SJSA1 (cell line): ENCODE measurements around the gene CCER1. TPM values are rescaled to one million over a fixed set of nuclear protein-coding genes. Genes with fewer than 3 reads are reported as not detected.

Experiments used
- DNase-seq, 2 experiments: peaks; one replicate each; pipeline ENCODE4 v3.0.0-alpha.2; 2015 to 2020; ENCODE audit warnings: low spot score in 2 of 2, low read depth in 1 of 2
- H3K27ac ChIP-seq: fragments of 250-450 bp; sonication (Bioruptor Pico); 2 replicates; pipeline ENCODE4 v1.5.1; 2020; ENCODE audit warnings: mild to moderate bottlenecking, moderate library complexity
- H3K27me3 ChIP-seq: fragments of 250-450 bp; sonication (Bioruptor Pico); replicated peaks from 2 replicates; pipeline ENCODE4 v1.5.1; 2020; ENCODE audit warnings: mild to moderate bottlenecking, moderate library complexity
- H3K36me3 ChIP-seq: fragments of 250-450 bp; sonication (Bioruptor Pico); 2 replicates; pipeline ENCODE4 v1.5.1; 2020; ENCODE audit warnings: mild to moderate bottlenecking
- H3K4me1 ChIP-seq: fragments of 250-450 bp; sonication (Bioruptor Pico); replicated peaks from 2 replicates; pipeline ENCODE4 v1.6.1; 2021; ENCODE audit warnings: mild to moderate bottlenecking
- H3K4me3 ChIP-seq: fragments of 250-450 bp; sonication (Bioruptor Pico); 2 replicates; pipeline ENCODE4 v1.5.1; 2020; ENCODE audit warnings: mild to moderate bottlenecking
- H3K9me3 ChIP-seq: fragments of 250-450 bp; sonication (Bioruptor Pico); replicated peaks from 2 replicates; pipeline ENCODE4 v1.5.1; 2020; ENCODE audit warnings: mild to moderate bottlenecking
- total RNA-seq: library from RNA; depleted of rRNA; stranded (reverse); fragments of >200 nt; shearing (Covaris generic); gene quantifications from 2 replicates; pipeline ENCODE4 v1.2.3, GENCODE V29; 2014

CCER1 gene
- total RNA-seq, 1 experiment from 2014 or later, result not detected

DNA sequence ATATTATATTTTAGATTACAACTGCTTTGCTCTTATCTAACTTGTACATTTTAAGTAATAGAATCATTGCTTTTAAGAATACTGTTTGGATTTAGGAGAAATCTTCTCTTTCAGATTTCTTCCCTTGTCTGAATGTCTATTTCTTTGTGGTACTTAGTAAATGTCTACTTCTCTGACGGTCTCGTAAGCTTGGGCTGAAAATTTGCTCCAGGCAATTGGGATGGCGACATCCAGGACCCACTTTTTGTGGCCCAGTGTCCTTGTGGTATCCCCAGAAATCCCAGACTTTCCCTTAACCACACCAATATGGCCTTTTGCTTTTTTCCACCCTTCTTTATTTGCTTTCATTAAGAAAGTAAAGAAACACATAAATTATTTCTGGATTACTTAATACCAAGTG, 24.0 kb upstream of the CCER1 start:
- H3K27ac ChIP-seq, result 0 out of 2 replicates have a peak overlapping the region, but pooled peaks have one; percentile 0
- no peaks in the 10 kb centered on the region for H3K36me3 ChIP-seq
- no peak overlapping the region for H3K4me3 ChIP-seq
- no peaks in the 10 kb centered on the region for H3K9me3 ChIP-seq
- peak; percentile 77 to 81 for DNase-seq
- no peaks in the 10 kb centered on the region for H3K27me3 ChIP-seq
- H3K4me1 ChIP-seq, result peaks cover 39% of the 10 kb centered on the region

- Histone ChIP-seq H3K9me3 (0 out of 2 replicates have a peak, but pooled peaks cover 4% of the 10 kb centered on the region), H3K36me3 (no peaks in the 10 kb centered on the region), H3K4me3 (no peak overlapping the region), H3K4me1 (peaks cover 47% of the 10 kb centered on the region), H3K27me3 (no peaks in the 10 kb centered on the region), H3K27ac (peak overlapping the region; percentile 2)
- peak; percentile 88 to 100 for DNase-seq
Observed at GRCh38 chr12:90978117-90978770, 23.3 kb upstream of the CCER1 start.

DNA sequence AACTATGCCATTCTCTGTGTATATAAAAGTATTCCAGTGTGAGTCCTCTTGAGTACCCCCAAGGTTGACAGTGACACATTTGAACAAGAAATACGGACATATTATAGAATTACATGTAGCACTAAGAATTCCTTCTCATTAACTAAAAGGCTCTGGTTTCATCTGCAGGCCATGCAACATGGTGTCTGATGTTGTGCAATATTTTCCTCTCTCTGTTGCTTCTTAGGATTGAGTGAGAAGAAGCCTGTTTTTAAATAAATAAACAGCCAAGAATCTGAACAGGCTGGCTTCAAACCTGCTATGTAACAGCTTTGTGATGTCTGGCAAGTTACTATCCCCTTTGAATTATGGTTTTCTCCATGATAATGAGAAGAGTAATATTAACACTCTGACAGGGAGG, 22.2 kb upstream of the CCER1 start:
- no peaks in the 10 kb centered on the region for H3K36me3 ChIP-seq
- H3K27ac ChIP-seq, result no peak overlapping the region
- H3K9me3 ChIP-seq, result 0 out of 2 replicates have a peak, but pooled peaks cover 4% of the 10 kb centered on the region
- DNase-seq, result no peak
- no peaks in the 10 kb centered on the region for H3K27me3 ChIP-seq
- peaks cover 47% of the 10 kb centered on the region for H3K4me1 ChIP-seq
- no peak overlapping the region for H3K4me3 ChIP-seq

DNA sequence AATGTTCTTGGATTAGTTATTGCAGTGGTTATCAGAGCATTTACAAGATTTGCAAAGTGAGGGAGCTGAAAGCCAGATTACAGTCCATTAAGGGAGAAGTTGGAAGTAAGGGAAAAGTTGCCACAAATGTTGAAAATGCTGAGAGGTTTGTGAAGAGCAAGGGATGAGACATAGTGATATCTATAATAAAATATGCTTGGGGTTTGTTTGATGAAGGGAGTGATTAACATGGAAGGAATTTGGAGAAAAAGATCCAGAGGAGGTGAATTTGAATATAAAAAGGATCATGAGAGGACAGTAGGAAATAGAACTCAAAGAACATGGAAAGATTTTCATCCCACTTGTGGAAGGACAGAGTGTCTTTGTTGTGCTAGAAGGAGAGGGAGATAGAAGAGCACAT, 19.3 kb upstream of the CCER1 start:
- H3K27me3 ChIP-seq, result no peaks in the 10 kb centered on the region
- H3K4me1 ChIP-seq, result peaks cover 33% of the 10 kb centered on the region
- DNase-seq, result peak in 1 of 2 experiments; percentile 99
- H3K36me3 ChIP-seq, result no peaks in the 10 kb centered on the region
- H3K9me3 ChIP-seq, result 0 out of 2 replicates have a peak, but pooled peaks cover 4% of the 10 kb centered on the region
- no peak overlapping the region for H3K4me3 ChIP-seq
- H3K27ac ChIP-seq, result peak overlapping the region; percentile 36

- Histone ChIP-seq H3K27me3 (no peaks in the 10 kb centered on the region), H3K27ac (no peak overlapping the region), H3K36me3 (no peaks in the 10 kb centered on the region), H3K4me3 (no peak overlapping the region), H3K4me1 (peaks cover 21% of the 10 kb centered on the region), H3K9me3 (0 out of 2 replicates have a peak, but pooled peaks cover 4% of the 10 kb centered on the region)
- DNase-seq, result no peak
Observed at GRCh38 chr12:90972226-90972625, 17.2 kb upstream of the CCER1 start.

DNA sequence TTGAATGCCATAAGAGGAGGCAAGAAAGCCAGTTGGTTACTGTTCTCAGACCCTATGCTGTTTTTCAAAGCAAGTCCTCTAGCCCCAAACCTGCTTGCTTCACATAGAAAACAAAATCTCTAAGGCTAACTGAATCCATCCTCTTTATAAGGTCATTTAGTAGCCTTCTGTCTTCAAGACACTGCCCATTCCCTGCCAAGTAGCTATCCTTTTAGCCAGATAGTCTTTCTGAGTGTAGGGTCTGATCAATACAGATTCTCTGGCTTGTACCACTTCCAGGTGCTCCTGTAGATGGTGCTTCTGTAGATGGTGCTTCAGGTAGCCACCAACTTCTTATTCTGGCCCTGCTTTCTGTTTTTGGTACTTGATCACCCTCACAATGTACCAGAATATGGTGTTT, 15.9 kb upstream of the CCER1 start:
- Histone ChIP-seq H3K36me3 (no peaks in the 10 kb centered on the region), H3K27ac (no peak overlapping the region), H3K4me3 (no peak overlapping the region), H3K9me3 (0 out of 2 replicates have a peak, but pooled peaks cover 4% of the 10 kb centered on the region), H3K4me1 (peaks cover 21% of the 10 kb centered on the region), H3K27me3 (no peaks in the 10 kb centered on the region)
- DNase-seq, result peak; percentile 62 to 80

GRCh38 chr12:90970471-90970870, 15.5 kb upstream of the CCER1 start:
- Histone ChIP-seq H3K9me3 (0 out of 2 replicates have a peak, but pooled peaks cover 4% of the 10 kb centered on the region), H3K36me3 (no peaks in the 10 kb centered on the region), H3K27me3 (no peaks in the 10 kb centered on the region), H3K4me3 (no peak overlapping the region), H3K4me1 (peaks cover 21% of the 10 kb centered on the region), H3K27ac (no peak overlapping the region)
- DNase-seq, result peak in 1 of 2 experiments; percentile 83

DNA sequence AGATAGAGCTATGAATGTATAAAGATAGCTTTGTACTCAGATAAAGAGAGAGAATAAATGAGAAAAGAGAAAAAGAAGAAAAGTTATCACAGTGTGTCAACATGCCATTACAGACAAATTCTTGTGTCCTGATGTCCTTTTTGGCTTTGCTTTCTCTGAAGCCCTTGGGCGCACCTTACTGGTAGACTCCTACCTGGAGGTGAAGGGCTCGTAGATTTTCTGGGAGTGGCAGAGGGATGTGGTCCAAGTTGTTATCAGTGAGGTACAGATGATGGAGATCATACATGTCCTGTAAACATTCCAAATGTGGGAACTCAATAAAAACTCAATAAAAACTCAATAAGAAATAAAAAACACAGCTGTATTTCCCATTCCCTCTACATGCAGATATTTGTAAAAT, 14.9 kb upstream of the CCER1 start:
- H3K4me1 ChIP-seq, result peaks cover 20% of the 10 kb centered on the region
- H3K36me3 ChIP-seq, result no peaks in the 10 kb centered on the region
- H3K4me3 ChIP-seq, result no peak overlapping the region
- DNase-seq, result peak; percentile 57 to 83
- 0 out of 2 replicates have a peak, but pooled peaks cover 4% of the 10 kb centered on the region for H3K9me3 ChIP-seq
- H3K27ac ChIP-seq, result no peak overlapping the region
- H3K27me3 ChIP-seq, result no peaks in the 10 kb centered on the region

- no peak for DNase-seq
- Histone ChIP-seq H3K27me3 (no peaks in the 10 kb centered on the region), H3K9me3 (0 out of 2 replicates have a peak, but pooled peaks cover 4% of the 10 kb centered on the region), H3K4me3 (no peak overlapping the region), H3K4me1 (peaks cover 15% of the 10 kb centered on the region), H3K36me3 (no peaks in the 10 kb centered on the region), H3K27ac (no peak overlapping the region)
Observed at GRCh38 chr12:90969346-90969745, 14.4 kb upstream of the CCER1 start.

- no peaks in the 10 kb centered on the region for H3K9me3 ChIP-seq
- H3K4me3 ChIP-seq, result no peak overlapping the region
- no peaks in the 10 kb centered on the region for H3K36me3 ChIP-seq
- H3K27me3 ChIP-seq, result no peaks in the 10 kb centered on the region
- no peak for DNase-seq
- H3K4me1 ChIP-seq, result peaks cover under 1% of the 10 kb centered on the region; the same call in 1 of the 2 replicates
- H3K27ac ChIP-seq, result no peak overlapping the region
Observed at GRCh38 chr12:90965204-90965603, 10.2 kb upstream of the CCER1 start.

DNA sequence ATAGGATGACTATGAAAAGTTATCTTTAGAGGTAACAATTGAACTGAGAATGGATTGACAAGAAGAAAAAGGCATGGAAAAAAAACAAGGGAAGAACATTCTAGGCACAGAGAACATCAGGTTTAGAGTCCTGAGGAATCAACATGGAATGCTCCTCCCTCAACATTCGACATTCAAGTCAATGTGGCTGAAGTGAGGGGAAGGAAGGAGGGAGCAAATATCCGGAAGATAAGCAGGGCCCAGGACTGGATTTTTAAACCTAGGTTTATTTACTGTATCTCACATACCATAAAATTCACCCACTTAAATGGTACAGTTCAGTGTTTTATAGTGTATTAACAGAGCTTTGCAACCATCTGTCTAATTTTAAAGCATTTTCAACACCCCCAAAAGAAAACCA, 9.6 kb upstream of the CCER1 start:
- H3K4me3 ChIP-seq, result no peak overlapping the region
- H3K27ac ChIP-seq, result no peak overlapping the region
- no peaks in the 10 kb centered on the region for H3K36me3 ChIP-seq
- no peaks in the 10 kb centered on the region for H3K9me3 ChIP-seq
- no peaks in the 10 kb centered on the region for H3K4me1 ChIP-seq
- peak; percentile 60 to 62 for DNase-seq
- no peaks in the 10 kb centered on the region for H3K27me3 ChIP-seq

DNA sequence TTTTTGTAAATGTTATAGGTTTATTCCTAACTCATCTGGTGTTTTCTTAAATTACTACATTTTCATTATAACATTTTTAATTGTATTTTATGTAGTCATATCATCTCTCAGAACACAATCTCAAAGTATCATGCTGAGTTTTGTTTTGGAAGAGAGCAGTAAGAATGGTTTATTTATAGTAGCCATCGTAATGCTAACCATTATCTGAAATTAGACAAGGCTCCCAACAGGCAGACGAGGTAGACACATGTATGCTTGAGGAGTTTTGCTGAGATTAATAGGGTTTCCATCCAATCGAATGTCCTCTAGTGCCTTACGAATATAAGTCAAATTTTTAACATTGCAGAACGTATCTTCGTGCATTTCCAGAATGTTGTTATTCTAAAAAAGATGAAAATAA, 9.0 kb upstream of the CCER1 start:
- no peak overlapping the region for H3K4me3 ChIP-seq
- H3K9me3 ChIP-seq, result no peaks in the 10 kb centered on the region

DNA sequence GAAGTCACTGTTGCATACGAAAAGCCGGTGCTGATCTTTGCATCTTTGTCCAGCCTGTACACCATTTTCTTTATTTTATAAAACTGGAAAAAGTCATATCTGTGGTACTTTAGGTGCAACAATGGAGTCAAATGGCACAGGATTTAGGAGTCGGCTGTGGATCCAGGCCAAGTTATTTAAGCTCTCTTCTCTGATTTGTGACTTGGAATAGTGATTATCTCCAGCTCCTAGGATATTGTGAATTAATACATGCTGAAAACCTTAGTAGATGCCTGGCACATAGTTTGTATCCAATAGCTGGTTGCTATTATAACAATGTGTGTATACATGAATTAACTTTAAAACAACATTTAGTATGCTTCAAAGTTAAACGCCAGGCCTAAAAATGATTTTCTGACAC, 6.2 kb upstream of the CCER1 start:
- Histone ChIP-seq H3K4me1 (peaks cover 5% of the 10 kb centered on the region), H3K27me3 (0 out of 2 replicates have a peak, but pooled peaks cover 2% of the 10 kb centered on the region), H3K4me3 (no peak overlapping the region), H3K36me3 (no peaks in the 10 kb centered on the region), H3K9me3 (no peaks in the 10 kb centered on the region), H3K27ac (no peak overlapping the region)
- DNase-seq, result peak; percentile 54 to 61

More for the DNA sequence above, 9.0 kb upstream of the CCER1 start:
- no peaks in the 10 kb centered on the region for H3K27me3 ChIP-seq
- peaks cover 5% of the 10 kb centered on the region for H3K4me1 ChIP-seq
- peak in 1 of 2 experiments; percentile 57 for DNase-seq
- no peaks in the 10 kb centered on the region for H3K36me3 ChIP-seq
- no peak overlapping the region for H3K27ac ChIP-seq

GRCh38 chr12:90959538-90960139, 4.7 kb upstream of the CCER1 start:
- peak; percentile 96 to 99 for DNase-seq
- Histone ChIP-seq H3K27me3 (0 out of 2 replicates have a peak, but pooled peaks cover 2% of the 10 kb centered on the region), H3K27ac (no peak overlapping the region), H3K36me3 (no peaks in the 10 kb centered on the region), H3K9me3 (no peaks in the 10 kb centered on the region), H3K4me3 (no peak overlapping the region), H3K4me1 (peaks cover 5% of the 10 kb centered on the region)
